ENCODE measurements around the gene ING4.

The ING4 gene

GRCh38 chr12:6699259-6699988 is 36.5 kb upstream of the ING4 start:
- peak overlapping the region; percentile 42; the same call in 1 of the 2 replicates for H3K4me3 ChIP-seq (replicated peaks; ENCODE audit: low read depth, low read length)
- no peak for TF ChIP-seq CTCF (IDR thresholded peaks at IDR 0.05; ENCODE audit: low read depth, low read length, missing control alignments)
- no peak for DNase-seq (ENCODE audit: extremely low read depth, low read depth)

GRCh38 chr12:6698352-6699046 is 35.6 kb upstream of the ING4 start:
- TF ChIP-seq CTCF (IDR thresholded peaks at IDR 0.05; ENCODE audit: low read depth, low read length, missing control alignments) = no peak
- DNase-seq (ENCODE audit: extremely low read depth, low read depth) = no peak
- H3K4me3 ChIP-seq (replicated peaks; ENCODE audit: low read depth, low read length) = no peak overlapping the region

GRCh38 chr12:6697584-6698351 is 34.8 kb upstream of the ING4 start:
- peak; percentile 36 for DNase-seq (ENCODE audit: extremely low read depth, low read depth)
- H3K4me3 ChIP-seq (replicated peaks; ENCODE audit: low read depth, low read length) = no peak overlapping the region
- TF ChIP-seq CTCF (IDR thresholded peaks at IDR 0.05; ENCODE audit: low read depth, low read length, missing control alignments) = peak; percentile 75

GRCh38 chr12:6696690-6697583 is 34.0 kb upstream of the ING4 start:
- H3K4me3 ChIP-seq (replicated peaks; ENCODE audit: low read depth, low read length) = no peak overlapping the region
- no peak for DNase-seq (ENCODE audit: extremely low read depth, low read depth)
- TF ChIP-seq CTCF (IDR thresholded peaks at IDR 0.05; ENCODE audit: low read depth, low read length, missing control alignments) = no peak

DNA sequence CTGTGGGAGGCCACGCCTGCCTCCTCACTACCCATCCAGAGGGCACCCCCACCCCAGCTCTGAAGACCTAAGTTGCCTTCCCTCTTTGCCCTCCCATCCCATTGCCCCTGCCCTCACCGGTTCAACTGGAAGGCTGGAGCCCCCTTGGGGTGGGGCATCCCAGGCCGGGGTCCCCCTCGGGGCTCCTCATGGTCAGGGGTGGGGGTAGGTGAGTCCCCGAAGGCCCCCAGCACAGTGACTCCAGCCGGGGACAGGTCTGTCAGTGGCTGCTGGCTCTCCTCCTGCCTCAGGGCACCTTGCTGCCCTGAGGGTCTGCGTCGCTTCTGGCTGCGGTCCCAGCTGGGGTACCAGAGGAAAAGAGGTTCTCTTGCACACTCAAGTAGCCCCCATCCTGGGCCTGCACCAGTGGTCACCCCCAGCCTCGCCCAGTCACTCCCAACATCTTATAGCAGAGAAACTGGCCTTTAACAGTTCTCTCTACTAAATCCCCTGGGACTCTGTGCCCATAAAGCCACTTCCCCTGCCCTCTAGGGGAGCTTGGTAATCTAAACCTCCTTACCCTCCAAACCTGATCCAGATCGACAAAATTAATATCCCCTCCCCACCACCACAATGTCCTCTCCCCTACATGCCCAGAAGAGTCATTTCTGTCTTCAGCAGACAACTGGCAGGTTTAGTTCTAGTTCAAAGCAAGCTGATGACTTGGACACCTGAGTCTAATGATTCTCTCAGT is 32.6 kb upstream of the ING4 start:
- no peak overlapping the region for H3K4me3 ChIP-seq (replicated peaks; ENCODE audit: low read depth, low read length)
- no peak for TF ChIP-seq CTCF (IDR thresholded peaks at IDR 0.05; ENCODE audit: low read depth, low read length, missing control alignments)
- no peak for DNase-seq (ENCODE audit: extremely low read depth, low read depth)
